GM19463 (cell line): ENCODE results near the gene PCDHB16.
"Not testable (repeated sequence)": the region's sequence is repeated elsewhere in the genome, so short reads cannot be mapped to it uniquely, and the experiment has no call there.

ENCODE experiments used
- ATAC-seq: cut with Tn5 transposase; IDR thresholded peaks from one replicate; pipeline ENCODE4 v1.9.1; 2021; ENCODE audit warnings: mild to moderate bottlenecking, moderate library complexity; ENCODE audit not compliant: unreplicated experiment

The PCDHB16 gene

DNA sequence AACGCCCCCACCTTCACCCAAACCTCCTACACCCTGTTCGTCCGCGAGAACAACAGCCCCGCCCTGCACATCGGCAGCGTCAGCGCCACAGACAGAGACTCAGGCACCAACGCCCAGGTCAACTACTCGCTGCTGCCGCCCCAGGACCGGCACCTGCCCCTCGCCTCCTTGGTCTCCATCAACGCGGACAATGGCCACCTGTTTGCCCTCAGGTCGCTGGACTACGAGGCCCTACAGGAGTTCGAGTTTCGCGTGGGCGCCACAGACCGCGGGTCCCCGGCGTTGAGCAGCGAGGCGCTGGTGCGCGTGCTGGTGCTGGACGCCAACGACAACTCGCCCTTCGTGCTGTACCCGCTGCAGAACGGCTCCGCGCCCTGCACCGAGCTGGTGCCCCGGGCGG lies 42.7 kb downstream of the PCDHB16 start:
- not testable (repeated sequence) for ATAC-seq

DNA sequence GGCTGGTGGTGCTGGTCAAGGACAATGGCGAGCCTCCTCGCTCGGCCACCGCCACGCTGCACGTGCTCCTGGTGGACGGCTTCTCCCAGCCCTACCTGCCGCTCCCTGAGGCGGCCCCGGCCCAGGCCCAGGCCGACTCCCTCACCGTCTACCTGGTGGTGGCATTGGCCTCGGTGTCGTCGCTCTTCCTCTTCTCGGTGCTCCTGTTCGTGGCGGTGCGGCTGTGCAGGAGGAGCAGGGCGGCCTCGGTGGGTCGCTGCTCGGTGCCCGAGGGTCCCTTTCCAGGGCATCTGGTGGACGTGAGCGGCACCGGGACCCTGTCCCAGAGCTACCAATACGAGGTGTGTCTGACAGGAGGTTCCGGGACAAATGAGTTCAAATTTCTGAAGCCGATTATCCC lies 43.2 kb downstream of the PCDHB16 start:
- ATAC-seq = not testable (repeated sequence)

DNA sequence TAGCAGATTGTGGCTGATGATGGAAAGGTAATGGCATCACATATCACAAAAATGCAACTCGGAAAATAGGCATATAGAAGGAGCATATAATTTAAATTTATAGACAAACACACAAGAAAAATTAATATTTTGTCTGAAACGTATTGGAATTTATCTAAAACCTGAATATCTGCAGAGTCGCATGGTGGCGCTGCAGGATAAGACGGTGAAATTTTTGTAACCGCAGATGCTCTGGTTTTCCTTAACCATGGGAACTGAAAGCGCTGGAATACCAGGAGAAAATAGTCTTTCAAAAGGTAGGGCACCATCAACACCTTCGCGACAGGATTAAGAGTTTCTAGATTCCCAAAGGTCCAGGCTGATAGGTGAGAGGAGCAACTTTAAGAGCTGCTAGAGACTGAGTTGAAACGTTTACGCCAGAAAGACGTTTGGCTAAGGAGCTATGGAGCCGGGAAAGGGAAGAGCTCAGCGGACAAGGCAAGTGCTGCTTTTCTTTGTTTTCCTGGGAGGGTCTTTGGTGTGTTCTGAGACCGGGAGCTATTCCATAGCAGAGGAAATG lies 52.0 kb downstream of the PCDHB16 start:
- ATAC-seq = no peak
